GM19372 (cell line): ENCODE data around the gene CDX1.

ENCODE experiments used
- ATAC-seq: cut with Tn5 transposase; IDR thresholded peaks from one replicate; pipeline ENCODE4 v1.9.1; 2021; ENCODE audit warnings: mild to moderate bottlenecking, low read depth, moderate library complexity; ENCODE audit not compliant: unreplicated experiment

CDX1 gene

DNA sequence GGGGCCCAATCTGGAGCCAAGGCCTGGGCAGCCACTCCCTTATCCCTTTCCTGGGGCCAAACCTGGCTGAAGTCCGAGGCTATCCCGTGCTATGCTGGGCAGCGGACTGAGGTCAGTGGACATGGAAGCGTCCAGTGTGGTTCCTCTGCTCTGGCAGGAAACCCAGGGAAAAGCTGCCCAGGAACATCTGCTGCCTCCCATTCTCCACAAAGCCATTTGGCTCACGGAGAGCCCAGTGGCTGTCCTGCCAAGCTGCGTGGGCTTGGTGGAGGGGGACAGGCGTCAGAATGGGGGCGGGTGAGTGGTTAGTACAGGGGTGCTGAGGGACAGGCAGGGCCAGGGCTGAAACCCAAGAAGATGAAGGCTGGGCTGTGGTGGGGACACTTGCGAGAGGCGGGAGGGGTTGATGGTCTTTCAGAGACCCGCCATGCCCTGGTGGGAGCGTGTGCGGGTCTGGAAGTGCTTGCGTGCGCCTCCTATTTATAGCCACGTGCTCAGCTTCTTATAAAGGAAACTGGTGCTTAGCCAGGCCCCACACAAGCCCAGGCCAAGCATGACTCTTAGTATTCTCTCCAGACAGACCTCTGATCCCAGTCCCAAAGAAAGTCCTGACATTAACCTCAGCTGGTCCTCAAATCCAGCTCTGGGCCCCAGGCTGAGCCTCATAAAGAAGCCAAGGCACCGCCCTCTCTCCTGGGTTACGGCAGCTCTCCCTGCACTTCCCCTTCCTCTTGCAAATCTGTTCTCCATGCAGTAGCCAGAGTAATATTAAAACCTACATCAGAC, 13.9 kb downstream of the CDX1 start:
- ATAC-seq, result no peak

DNA sequence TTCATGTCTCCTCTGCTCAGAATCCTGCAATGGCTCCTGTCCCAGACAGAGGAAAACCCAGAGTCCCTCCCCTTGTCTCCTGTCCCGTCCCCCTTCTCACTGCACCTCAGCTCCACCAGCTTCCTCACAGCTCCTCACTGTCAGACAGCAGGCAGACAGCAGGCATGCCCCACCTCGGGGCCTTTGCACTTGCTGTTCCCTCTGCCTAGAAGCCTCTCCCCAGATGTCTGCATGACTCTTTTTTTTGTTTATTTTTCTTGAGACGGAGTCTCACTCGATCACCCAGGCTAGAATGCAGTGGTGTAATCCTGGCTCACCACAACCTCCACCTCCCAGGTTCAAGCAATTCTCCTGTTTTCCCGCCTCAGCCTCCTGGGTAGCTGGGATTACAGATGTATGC, 14.4 kb downstream of the CDX1 start:
- no peak for ATAC-seq

DNA sequence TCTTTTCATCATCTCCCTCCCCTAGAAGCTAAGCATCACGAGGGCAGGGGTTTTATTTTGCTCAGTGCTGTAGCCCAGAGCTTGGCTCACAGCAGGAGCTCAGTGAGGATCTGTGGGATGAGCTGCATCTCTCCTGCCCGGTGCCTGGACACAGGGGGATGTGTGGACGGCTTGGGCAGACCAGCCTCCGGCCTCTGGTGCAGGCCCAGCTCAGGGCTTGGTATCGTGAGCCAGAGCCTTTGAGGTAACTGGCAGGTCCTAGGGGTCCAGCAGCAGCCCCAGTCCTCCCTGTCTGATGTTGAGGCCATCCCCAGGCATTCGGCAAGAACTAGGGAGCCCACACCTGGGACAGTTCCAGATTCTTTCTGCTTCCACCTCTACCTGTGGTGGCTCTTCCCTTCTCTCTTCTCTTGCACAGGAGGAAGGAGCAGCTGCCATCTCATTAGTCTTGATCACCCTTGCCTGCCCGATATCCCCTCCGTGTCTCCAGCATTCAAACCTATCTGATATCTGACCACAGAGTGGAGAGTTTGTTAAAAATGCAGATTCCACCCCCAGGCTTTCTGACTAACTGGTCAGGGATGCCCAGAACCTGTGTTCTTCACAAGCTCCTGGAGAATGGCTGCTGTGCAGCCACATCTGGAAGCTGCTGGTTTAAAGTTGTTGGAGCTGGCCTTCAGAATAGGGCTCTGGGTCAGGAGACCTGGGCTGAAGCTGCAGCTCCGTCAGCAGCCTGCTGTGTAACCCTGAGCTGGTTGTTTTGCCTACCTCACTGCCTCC, 15.4 kb downstream of the CDX1 start:
- ATAC-seq, result no peak

DNA sequence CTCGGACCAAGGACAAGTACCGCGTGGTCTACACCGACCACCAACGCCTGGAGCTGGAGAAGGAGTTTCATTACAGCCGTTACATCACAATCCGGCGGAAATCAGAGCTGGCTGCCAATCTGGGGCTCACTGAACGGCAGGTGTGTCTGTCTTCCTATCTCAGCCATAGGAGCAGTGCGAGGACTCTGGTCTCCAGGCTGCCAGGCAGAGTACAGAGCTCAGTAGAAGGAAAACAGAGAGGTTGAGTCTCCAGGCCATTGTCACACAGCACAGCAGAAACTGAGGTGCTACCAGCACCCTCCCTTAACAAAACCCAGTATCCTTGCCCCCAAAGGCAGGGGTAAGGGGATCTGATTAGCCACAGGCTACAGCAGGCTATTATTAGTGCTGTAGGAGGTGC, 16.2 kb downstream of the CDX1 start:
- ATAC-seq, result no peak

DNA sequence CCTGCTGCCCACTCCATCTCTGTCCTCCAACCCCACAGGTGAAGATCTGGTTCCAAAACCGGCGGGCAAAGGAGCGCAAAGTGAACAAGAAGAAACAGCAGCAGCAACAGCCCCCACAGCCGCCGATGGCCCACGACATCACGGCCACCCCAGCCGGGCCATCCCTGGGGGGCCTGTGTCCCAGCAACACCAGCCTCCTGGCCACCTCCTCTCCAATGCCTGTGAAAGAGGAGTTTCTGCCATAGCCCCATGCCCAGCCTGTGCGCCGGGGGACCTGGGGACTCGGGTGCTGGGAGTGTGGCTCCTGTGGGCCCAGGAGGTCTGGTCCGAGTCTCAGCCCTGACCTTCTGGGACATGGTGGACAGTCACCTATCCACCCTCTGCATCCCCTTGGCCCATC, 16.9 kb downstream of the CDX1 start:
- no peak for ATAC-seq

DNA sequence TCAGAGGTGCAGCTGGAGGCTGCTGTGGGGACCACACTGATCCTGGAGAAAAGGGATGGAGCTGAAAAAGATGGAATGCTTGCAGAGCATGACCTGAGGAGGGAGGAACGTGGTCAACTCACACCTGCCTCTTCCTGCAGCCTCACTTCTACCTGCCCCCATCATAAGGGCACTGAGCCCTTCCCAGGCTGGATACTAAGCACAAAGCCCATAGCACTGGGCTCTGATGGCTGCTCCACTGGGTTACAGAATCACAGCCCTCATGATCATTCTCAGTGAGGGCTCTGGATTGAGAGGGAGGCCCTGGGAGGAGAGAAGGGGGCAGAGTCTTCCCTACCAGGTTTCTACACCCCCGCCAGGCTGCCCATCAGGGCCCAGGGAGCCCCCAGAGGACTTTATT, 17.4 kb downstream of the CDX1 start:
- ATAC-seq, result no peak

DNA sequence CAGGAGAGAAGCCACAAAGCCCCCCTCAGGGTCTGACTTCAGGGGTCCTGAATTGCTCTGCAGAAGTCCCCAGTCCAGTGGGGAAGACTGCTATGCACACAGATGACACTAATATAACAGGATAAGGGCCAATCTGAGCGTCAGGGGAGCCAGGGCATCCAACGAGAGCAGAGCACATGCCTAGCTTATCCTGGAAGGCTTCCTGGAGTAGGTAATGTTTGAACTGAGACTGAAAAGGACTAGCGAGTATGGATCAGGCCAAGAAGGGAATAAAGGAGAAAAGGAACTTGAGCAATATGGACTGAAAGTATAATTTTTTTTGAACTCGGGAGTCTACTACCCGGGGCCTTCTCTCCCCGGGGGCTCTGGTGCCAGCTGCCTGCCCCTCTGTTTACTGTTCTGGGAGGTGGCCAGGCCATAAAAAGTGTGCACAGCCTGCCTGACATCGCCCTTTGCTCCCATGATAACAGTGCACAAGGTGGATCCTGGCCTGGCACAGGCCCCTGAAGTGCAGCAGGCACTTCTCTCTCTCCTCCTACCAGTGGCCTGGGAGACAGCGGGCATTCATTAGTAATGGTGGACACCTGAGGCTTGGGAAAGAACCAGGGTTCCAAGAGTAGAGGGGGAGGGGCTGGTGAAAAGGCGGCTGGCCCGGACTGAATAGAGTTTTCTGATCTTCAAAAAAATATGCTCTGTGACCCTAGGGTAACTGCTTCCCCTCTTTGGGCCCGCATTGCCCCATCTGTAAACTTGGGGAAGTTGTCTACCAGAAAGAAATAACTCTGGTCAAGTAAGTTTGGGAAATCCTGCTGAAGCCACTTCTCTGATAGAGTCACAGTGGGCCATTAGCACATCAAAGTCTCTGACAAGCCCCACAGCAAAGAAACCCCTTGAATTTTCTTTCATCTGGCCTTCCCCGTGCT, 18.7 kb downstream of the CDX1 start:
- ATAC-seq, result no peak

DNA sequence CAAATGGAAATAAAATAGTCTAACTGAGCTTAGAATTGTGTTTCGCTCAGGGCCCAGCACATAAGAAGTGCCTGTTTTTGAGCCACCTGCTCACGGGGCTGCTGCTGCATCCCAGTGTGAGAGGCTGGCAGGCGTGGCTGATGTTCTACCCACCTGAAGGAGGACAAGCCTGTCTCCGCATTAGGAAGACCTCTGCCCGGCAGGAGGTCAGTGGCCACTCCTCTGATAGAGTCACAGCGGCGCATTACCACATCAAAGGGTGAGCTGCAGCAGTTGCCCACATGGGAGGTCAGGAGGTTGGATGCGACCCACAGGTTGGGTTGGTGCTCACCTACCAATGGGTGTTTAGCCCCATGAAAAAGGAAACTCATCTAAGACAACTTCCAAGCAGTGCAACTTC, 19.6 kb downstream of the CDX1 start:
- ATAC-seq, result no peak

DNA sequence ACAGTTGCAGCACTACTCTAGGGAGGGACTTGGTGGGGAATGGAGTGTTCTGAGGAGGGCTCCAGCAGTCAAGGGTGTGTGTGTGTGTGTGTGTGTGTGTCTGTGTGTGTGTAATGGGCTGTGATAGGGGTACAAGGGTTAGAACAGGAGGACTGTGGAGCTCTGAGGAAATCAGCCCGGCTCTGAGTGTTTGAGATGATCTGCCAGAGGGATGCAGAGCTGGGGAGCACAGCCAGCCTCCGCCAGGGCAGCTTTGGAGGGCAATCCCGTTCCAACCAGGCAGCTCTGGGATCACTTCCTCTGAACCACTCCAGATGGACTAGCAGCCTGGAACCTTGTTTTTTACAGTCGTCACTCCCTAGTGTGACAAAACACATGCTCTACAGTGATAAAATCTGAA, 20.3 kb downstream of the CDX1 start:
- ATAC-seq, result no peak

DNA sequence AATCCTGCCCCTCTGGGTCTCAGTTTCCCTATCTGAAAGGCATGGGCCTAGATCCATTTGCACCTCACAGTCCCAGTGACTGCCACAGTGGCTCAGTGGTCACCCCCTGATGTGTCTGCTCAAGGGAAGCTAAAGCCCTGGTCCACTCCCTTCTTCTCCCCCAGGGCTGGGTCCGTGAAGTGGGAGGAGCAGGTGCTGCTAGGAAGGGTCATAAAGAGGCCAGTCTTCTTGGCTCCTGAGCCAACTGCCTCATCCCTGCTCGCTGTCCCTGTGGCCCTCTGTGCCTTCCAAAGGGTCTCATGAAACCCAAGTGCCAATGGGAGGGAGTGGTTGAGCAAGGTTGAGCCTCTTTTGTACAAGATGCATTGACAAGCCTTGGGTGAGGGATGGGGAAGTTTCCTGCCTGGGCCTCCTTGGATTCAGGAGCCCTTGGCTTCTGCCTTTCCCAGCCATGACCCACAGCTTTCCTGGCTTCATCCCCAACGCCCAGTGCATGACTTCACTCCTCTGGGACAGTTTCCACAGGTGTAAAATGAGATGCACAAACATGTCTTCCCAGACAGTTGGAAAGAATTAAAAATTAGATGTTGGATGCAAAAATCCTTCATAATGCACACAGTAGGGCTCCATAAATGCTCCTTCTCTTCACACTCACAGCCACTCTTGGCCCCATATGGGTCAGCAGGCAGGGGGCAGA, 21.7 kb downstream of the CDX1 start:
- no peak for ATAC-seq

DNA sequence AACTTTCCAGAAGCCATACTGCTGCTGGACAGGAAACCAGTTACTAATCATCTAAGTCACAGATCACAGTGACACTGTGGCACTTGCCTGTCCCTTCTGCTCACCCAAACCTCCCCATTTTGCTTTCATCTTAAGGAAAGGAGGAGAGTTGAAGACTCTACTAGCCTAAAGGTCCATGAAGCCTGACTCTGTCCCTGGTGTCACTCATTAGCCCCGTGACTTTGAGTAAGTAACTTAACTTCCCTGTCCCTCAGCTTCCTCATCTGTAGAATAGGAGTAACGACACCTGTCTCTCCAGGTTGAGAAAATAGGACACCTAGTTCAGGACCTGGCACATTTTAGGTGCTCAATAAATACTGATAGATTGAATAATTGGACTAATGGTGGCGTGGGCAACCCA, 22.7 kb downstream of the CDX1 start:
- ATAC-seq, result no peak

DNA sequence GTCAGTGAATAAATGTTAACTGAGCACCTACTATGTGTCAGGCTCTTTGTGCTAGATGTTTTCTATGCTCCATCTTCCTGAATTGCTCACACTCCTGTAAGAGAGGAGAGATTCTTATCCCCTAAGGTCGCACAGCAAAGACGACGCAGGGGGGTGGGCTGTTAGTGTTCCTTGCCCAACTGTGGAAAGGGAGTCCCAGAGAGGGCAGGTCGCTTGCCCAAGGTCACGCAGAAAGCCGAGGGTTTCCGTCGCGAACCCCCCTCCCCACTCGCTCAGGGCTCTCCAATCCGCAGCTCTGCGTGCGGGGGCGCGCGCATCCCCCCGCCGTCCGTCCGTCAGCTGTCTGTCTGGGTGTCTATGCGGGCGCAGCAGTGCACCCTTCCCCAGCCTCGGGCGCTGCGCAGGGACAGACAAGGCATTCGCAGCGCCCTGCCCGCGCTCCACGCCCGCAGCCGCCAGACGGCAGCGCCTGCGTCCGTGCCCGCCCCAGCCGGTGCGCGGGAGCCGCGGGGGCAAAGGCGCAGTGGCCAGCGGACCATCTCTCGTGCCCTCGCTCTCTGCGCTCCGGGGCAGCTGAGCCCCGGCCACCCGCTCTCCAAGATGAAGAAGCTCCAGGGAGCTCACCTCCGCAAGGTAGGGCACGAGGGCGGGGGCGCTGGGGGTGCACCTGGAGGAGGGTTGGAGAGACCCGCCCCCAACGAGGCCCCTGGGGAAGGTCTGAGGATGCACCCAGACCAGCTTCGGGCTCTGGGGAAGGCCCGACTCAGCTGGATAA, 23.3 kb downstream of the CDX1 start, which contains the start of gene SLC6A7:
Gene SLC6A7, plus strand, starts transcription at position 335 of the 775 bp plus-strand sequence. Its CDS starts 266 bp downstream, at position 601.
- ATAC-seq, result no peak

DNA sequence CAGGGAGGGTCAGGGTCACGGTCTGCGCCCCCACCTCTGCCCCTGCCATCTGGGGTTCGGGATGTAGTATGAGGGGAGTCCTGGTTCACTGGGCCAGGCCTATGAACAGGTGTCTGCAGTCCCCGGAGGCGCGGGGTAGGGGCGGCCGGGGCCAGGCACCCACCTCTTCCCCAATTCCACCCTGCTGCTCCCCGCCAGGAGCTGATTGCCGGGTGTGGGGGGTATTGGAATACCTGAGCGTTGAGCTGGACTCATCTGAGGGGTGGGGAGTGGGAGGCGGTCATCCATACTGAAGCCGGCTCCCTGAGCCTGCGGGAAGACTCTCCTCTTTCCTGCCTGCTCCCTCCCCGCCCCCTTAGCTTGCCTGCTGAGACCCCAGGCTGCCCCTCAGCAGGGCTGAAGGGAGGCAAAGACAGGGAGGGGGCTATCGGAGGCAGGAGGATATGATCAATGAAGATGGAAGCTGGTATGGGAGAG, 24.0 kb downstream of the CDX1 start:
- ATAC-seq, result no peak

DNA sequence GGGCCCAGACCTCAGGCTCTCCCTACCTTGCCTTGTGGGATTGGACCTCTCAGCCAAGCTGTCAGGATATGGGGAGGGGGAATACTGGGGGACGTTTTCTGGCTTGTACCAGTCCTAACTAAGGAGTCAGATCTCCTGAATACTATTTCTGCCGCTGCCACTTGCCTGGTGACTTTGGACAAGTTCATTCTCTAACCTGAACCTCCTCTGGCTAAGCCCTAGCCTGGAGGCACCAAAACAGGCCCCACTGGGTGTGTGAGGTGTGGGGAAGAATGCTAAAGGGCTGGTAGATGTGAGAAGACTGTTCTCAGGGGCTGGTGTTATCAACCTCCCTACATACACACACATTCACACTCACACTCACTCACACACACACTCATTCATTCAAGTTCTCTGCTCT, 24.4 kb downstream of the CDX1 start:
- ATAC-seq, result no peak

DNA sequence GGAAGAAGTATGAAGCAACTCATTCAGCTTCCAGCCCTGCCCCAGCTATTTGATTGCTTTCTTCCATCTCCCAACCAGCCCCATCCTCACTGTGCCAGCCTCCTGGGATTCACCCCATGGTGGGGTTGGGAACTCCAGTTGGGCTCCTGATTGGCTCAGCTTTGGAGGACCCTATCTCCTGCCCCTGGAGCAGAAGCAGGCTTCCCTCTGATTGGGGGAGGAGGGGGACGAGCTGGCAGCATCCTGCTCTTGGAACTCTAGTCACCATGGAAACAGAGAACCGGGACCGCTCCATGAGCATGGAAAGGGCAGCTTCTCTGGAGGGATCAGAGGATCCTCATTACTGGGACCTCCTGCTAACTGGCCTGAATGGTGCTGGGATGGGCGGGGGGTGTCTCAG, 25.9 kb downstream of the CDX1 start:
- ATAC-seq, result no peak

DNA sequence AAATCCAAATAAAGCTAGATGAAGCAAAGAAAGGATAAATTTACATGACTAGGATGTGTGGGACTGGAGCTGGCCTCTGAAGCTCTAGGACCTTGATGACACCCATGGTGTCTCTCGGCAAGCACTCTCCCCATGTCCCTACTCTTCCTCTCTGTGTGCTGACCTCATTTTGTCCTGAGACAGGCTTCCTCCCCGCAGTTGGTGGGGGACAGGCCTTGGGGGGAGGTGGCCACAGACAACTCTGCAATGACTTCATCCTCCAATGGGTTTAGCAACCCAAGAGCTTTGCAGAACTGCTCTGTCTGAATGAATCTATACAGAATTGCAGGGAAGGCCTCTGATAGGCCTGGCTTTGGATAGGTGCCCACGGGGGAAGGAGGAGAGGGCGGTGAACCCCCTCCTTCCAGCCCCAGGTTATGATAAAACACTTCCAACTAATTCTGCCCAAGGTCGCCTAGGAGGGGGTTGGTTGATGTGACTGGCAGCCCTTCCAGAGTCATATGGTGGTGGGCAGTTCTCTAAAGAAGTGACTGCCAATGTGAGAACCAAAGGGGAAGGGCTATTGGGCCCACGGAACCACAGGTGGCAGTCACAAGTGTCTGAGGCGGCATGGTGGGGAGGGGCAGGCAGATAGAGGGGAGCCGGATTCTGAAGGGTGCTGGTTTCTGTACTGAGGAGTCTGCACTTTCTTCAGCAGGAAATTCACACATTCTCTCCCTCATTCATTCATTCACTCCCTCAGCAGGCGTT, 29.3 kb downstream of the CDX1 start:
- no peak for ATAC-seq

DNA sequence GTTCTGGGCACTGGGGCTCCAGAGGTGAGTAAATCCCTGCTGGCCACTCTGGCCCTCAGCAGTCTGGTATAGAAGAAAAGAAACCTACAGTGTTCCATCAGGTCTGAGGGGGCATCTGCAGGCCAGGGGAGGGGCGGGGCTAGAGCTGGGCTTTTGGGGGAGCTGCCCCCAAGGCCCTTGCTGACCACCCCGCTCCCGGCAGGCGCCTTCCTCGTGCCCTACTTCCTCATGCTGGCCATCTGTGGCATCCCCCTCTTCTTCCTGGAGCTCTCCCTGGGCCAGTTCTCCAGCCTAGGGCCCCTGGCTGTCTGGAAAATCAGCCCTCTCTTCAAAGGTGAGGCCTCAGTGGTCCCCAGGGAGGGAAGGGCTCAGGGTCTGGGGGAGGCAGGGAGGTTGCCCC, 29.9 kb downstream of the CDX1 start:
- ATAC-seq, result no peak

DNA sequence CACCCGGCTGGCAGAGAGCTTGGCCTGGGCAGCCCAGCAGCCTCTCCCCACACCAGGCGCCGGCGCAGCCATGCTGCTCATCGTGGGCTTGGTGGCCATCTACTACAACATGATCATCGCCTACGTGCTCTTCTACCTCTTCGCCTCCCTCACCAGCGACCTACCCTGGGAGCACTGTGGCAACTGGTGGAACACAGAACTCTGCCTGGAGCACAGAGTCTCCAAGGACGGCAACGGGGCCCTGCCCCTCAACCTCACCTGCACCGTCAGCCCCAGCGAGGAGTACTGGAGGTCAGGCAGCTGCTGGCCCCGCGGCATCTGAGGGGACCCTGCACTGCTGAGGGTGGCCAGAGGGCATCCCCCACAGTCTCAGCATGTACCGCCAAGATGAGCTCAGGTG, 30.4 kb downstream of the CDX1 start:
- no peak for ATAC-seq

DNA sequence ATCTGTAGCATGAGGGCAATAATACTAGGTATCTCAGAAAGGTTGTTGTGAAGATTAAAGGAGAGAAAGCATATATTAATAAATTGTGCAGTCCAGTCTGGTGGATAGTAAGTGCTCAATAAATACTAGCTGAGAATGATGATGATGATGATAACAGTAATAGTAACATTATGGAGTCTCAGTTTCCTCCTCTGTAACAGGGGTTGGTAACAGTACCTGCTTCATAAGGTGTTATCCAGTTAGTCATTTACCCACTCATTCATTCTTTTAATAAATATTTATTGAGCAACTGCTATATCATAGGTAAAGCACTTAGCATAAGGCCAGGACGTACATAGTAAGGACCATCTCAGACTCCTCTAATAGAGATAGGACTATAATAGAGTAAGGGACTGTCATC, 30.9 kb downstream of the CDX1 start:
- ATAC-seq, result no peak
